Stomach (tissue), 9 donors: ENCODE data around the gene PECR. TPM values are rescaled to one million over a fixed set of nuclear protein-coding genes. Genes with fewer than 3 reads are reported as not detected.

Experiments
- DNase-seq, 2 donors: peaks; one replicate each; pipeline versions ENCODE4 v3.0.0 to v3.0.0-alpha.2; 2013 to 2019
- H3K27ac ChIP-seq, 5 donors: fragments of 200-600 bp in 4 of 5; sonication (generic) in 4 of 5; one replicate each; pipeline ENCODE4 v1.5.1; 2013 to 2019; ENCODE audit warnings: mild to moderate bottlenecking in 1 of 5, moderate library complexity in 1 of 5
- H3K27me3 ChIP-seq, 3 donors: fragments of 200-600 bp; sonication (generic); one replicate each; pipeline ENCODE4 v1.5.1; 2017 to 2019; ENCODE audit warnings: mixed run types in 1 of 3
- H3K36me3 ChIP-seq, 4 donors: fragments of 200-600 bp; sonication (generic); 1 replicate in 3 of 4; 2 replicates in 1 of 4; pipeline ENCODE4 v1.5.1; 2016 to 2019
- H3K4me1 ChIP-seq, 4 donors: fragments of 200-600 bp; sonication (generic); one replicate each; pipeline ENCODE4 v1.5.1; 2016 to 2019
- H3K4me3 ChIP-seq, 4 donors: fragments of 200-600 bp; sonication (generic) in 3 of 4; one replicate each; pipeline ENCODE4 v1.5.1; 2016 to 2019; ENCODE audit warnings: mild to moderate bottlenecking in 1 of 4
- H3K9me3 ChIP-seq, 4 donors: fragments of 200-600 bp; sonication (generic); one replicate each; pipeline ENCODE4 v1.5.1; 2016 to 2019
- EP300 ChIP-seq: sonication (generic); formaldehyde crosslinking; IDR thresholded peaks from one replicate; pipeline ENCODE4 v1.6.1; 2017; ENCODE audit warnings: antibody characterized with exemption
- POLR2A ChIP-seq, 4 donors: fragments of 450-650 bp; IDR thresholded peaks; one replicate each; pipeline ENCODE4 v1.6.1; 2016; ENCODE audit warnings: antibody characterized with exemption in 4 of 4, control low read depth in 2 of 4, mild to moderate bottlenecking in 1 of 4, moderate library complexity in 1 of 4
- POLR2AphosphoS5 ChIP-seq, 3 donors: sonication (generic); formaldehyde crosslinking; IDR thresholded peaks; one replicate each; pipeline ENCODE4 v1.6.1; 2016; ENCODE audit warnings: antibody characterized with exemption in 3 of 3
- WGBS, 5 donors: extraction: QIAGEN DNeasy Blood & Tissue Kit in 3 of 5; methylation state at CpG; one replicate each; pipeline versions ENCODE4 v1.1.5 to v1.1.7; 2013 to 2018; 5-methylcytosine and 5-hydroxymethylcytosine counted together
- intact Hi-C: fragments of 100-400 bp; cut with DNase I; formaldehyde crosslinking; loops from one replicate; pipeline ENCODE4 v1.15.1; 2023; ENCODE audit warnings: low total_unique reads
- polyA plus RNA-seq, 3 donors: library from polyadenylated mRNA; stranded (reverse); fragments of 200-250 nt; gene quantifications; one replicate each; pipeline ENCODE4 v1.2.3, GENCODE V29; 2013
- total RNA-seq, 5 donors: library from RNA; depleted of rRNA; stranded (reverse); fragments of >200 nt; gene quantifications; one replicate each; pipeline versions ENCODE4 v1.1.0 to v1.2.3, GENCODE V29; 2014 to 2016
- TF ChIP-seq, protein P1 (sequence below), 7 experiments: fragments of 450-650 bp in 4 of 7; fragments of 200-600 bp in 3 of 7; sonication (generic) in 3 of 7; IDR thresholded peaks; one replicate each; pipeline ENCODE4 v1.5.1; 2016 to 2019; ENCODE audit warnings: antibody characterized with exemption in 7 of 7, control low read depth in 2 of 7, mild to moderate bottlenecking in 1 of 7
- donor health status: healthy with polysubstance abuse.
- donor health status: Bipolar disorder and iron deficiency.
- donor health status: healthy.

Gene PECR
- total and polyA plus RNA-seq, 8 donors, result 4.1 to 71.8 (median 6.2) TPM; not detected in 1

- no peak overlapping the region for H3K27ac ChIP-seq
- H3K27me3 ChIP-seq, result peaks cover 0 to 4% (median 0%) of the 10 kb centered on the region in 3 donors
- TF ChIP-seq POLR2A (IDR thresholded peaks at IDR 0.05) (no peak), POLR2AphosphoS5 (IDR thresholded peaks at IDR 0.05) (no peak), EP300 (no peak)
- TF ChIP-seq, protein P1, sequence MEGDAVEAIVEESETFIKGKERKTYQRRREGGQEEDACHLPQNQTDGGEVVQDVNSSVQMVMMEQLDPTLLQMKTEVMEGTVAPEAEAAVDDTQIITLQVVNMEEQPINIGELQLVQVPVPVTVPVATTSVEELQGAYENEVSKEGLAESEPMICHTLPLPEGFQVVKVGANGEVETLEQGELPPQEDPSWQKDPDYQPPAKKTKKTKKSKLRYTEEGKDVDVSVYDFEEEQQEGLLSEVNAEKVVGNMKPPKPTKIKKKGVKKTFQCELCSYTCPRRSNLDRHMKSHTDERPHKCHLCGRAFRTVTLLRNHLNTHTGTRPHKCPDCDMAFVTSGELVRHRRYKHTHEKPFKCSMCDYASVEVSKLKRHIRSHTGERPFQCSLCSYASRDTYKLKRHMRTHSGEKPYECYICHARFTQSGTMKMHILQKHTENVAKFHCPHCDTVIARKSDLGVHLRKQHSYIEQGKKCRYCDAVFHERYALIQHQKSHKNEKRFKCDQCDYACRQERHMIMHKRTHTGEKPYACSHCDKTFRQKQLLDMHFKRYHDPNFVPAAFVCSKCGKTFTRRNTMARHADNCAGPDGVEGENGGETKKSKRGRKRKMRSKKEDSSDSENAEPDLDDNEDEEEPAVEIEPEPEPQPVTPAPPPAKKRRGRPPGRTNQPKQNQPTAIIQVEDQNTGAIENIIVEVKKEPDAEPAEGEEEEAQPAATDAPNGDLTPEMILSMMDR (IDR thresholded peaks at IDR 0.05), result no peak
- intact Hi-C loops, result no loop called here
- no peak for DNase-seq
- 68 to 83% (median 81%) methylated on average over 3 of the region's 3 CpGs for WGBS, 5 donors
- H3K4me3 ChIP-seq, result no peak overlapping the region
- no peaks in the 10 kb centered on the region for H3K9me3 ChIP-seq
- H3K4me1 ChIP-seq, result peaks cover 0 to 9% (median 3%) of the 10 kb centered on the region in 4 donors
- peaks cover 0 to 11% (median 0%) of the 10 kb centered on the region in 4 donors for H3K36me3 ChIP-seq
These were observed 23.1 kb upstream of the PECR start for GRCh38 chr2:216104691-216105090.

GRCh38 chr2:216103213-216103612, 21.6 kb upstream of the PECR start:
- Histone ChIP-seq H3K4me1 (peaks cover 0 to 3% (median under 1%) of the 10 kb centered on the region in 4 donors), H3K27me3 (peaks cover 0 to 4% (median 0%) of the 10 kb centered on the region in 3 donors), H3K36me3 (peaks cover 0 to 12% (median 0%) of the 10 kb centered on the region in 4 donors), H3K4me3 (no peak overlapping the region), H3K27ac (no peak overlapping the region), H3K9me3 (no peaks in the 10 kb centered on the region)
- WGBS, 5 donors, result 37 to 75% (median 58%) methylated on average over 1 of the region's 1 CpG
- TF ChIP-seq, protein P1 (IDR thresholded peaks at IDR 0.05), result no peak
- TF ChIP-seq POLR2AphosphoS5 (IDR thresholded peaks at IDR 0.05), result no peak
- no peak for TF ChIP-seq POLR2A (IDR thresholded peaks at IDR 0.05)
- no peak for TF ChIP-seq EP300
- no peak for DNase-seq
- intact Hi-C loops, result no loop called here

- TF ChIP-seq, protein P1 (IDR thresholded peaks at IDR 0.05), result no peak
- TF ChIP-seq POLR2AphosphoS5 (IDR thresholded peaks at IDR 0.05) (no peak), POLR2A (IDR thresholded peaks at IDR 0.05) (no peak), EP300 (no peak)
- no peak for DNase-seq
- no peak overlapping the region for H3K4me3 ChIP-seq
- H3K9me3 ChIP-seq, result no peaks in the 10 kb centered on the region
- H3K27ac ChIP-seq, result no peak overlapping the region
- peaks cover 0 to 12% (median 0%) of the 10 kb centered on the region in 4 donors for H3K36me3 ChIP-seq
- H3K27me3 ChIP-seq, result peaks cover 0 to 4% (median 0%) of the 10 kb centered on the region in 3 donors
- 88 to 95% (median 90%) methylated on average over 4 of the region's 4 CpGs for WGBS, 5 donors
- intact Hi-C loops, result no loop called here
- no peaks in the 10 kb centered on the region for H3K4me1 ChIP-seq
These were observed 19.5 kb upstream of the PECR start for GRCh38 chr2:216101109-216101508.

DNA sequence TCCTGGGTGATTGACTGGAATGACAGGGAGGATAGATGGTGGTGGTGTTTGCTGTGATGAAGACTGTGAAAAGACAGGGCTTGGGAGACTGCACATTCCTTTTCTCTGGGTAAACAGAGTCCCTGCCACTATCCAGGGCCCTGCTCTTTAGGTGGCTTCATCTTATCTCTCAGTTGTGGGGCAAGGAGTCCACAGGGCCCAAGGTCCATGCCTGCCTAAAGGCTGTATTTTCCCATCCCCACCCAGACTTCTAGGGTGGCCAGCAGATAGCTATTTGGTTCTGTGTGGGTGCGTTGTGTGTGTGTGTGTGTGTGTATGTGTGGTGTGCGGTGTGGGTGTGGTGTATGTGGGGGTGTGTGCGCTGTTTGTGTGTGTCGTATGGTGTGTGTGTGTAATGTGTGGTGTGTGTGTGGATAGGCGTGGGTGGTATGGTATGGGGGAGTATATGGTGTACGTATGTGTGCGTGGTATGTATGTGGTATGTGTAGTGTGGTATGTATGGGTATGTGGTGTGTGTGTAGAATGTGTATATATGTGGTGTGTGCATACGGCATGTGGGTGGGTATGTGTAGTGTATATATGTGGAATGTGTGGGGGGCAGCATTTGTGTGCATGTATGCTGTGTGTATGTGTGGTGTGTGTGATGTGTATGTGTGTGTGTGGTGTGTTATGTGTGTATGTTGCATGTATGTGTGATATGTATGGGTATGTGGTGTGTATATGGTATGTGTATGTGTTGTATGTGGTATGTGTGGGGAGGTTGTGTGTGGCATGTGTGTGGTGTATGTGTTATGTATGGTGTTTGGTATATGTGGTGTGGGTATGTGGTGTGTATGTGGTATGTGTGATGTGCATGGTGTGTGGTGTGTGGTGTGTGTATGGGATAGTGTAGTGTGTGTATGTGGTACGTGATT, 17.1 kb upstream of the PECR start:
- no peak overlapping the region for H3K27ac ChIP-seq
- H3K4me3 ChIP-seq, result no peak overlapping the region
- H3K36me3 ChIP-seq, result peaks cover 0 to 12% (median 0%) of the 10 kb centered on the region in 4 donors

More for the DNA sequence above, 17.1 kb upstream of the PECR start:
- WGBS, 5 donors, result 91 to 97% (median 93%) methylated on average over 9 of the region's 9 CpGs
- Histone ChIP-seq H3K27me3 (no peaks in the 10 kb centered on the region), H3K4me1 (no peaks in the 10 kb centered on the region), H3K9me3 (no peaks in the 10 kb centered on the region)
- intact Hi-C loops, result no loop called here
- TF ChIP-seq POLR2AphosphoS5 (IDR thresholded peaks at IDR 0.05), result no peak
- TF ChIP-seq, protein P1 (IDR thresholded peaks at IDR 0.05), result no peak
- no peak for TF ChIP-seq EP300
- TF ChIP-seq POLR2A (IDR thresholded peaks at IDR 0.05), result no peak
- no peak for DNase-seq
